ENCODE results near the gene IGF2BP2.
"Not testable (repeated sequence)": the region's sequence is repeated elsewhere in the genome, so short reads cannot be mapped to it uniquely, and the experiment has no call there.

The IGF2BP2 gene

DNA sequence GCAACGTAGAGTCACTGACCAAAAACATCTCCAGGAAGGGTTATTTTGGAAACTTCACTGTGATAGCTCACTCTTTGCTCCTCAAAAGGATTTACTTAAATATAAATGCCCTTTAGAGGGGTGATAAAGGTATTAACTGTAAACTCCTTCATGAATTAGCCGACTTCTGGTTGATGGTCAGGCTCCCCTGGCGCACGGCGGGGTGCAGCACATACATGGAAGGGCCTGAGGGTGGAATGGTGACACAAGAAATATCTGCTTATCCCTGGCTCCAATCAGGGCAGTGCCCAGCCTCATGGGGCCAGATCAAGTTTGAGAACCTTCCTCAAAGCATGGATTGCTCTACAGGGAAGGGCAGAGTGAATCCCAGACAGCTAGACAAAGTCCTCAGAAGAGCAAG, 116.5 kb downstream of the IGF2BP2 start:
- DNase-seq: no peak

DNA sequence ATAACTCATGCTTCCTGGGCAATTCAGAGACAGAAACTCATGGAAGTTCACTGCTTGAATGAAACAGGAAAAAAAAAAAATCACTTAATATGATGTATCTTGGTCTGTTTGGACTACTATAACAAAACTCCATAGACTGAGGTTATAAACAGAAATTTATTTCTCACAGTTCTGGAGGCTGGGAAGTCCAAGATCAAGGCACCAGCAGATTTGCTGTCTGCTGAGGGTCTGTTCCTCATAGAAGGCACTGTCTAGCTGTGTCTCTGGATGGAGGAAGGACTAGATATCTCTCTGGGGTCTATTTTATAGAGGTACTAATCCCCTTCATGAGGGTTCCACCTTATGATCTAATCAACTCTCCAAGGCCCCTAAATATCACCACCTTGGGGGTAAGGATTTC, 119.3 kb downstream of the IGF2BP2 start:
- no peak for DNase-seq

DNA sequence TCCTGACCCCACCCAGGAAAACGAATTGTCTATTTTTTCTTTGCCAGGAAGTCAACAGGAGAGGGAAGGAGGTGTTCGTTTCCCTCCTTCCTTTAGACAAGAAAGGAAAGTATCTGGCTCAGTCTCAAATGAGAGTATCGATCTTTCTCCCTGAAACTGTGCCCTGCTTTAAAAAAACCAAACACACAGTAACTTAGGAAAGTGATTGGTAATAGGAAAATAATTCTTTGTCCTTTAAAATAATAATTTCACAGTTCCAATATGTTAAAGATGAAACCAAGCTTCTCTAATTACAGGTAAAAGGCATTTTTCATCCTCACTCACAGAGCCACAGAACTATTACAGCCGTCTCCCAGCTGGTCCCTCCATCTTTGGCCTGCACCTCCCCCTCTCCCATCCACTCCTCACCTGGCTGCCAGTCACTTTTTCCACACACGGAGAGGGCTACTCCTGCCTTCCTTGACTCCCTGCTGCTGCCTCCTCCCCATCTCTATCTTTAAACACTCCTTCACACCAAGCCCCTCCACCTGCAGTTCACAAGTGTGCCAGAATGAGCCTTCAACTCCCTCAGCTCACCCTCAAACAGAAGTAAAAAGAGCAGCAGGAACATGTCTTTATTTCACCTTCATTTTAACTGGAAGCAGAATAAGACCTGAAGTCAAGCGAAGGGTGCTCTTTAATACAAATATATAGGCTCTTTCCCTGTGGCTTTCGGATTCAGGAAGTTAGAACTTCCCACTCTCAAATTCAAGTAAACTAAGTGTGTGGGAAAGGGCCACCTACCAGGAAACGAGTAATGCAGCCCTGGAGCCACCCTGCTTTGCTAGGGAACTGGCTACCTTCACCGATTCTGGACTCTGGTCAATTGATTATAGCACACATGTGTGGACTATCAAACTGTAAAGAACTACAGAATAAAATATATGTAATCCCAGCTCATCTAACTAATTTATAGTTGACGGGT, 122.3 kb downstream of the IGF2BP2 start:
- DNase-seq: no peak

DNA sequence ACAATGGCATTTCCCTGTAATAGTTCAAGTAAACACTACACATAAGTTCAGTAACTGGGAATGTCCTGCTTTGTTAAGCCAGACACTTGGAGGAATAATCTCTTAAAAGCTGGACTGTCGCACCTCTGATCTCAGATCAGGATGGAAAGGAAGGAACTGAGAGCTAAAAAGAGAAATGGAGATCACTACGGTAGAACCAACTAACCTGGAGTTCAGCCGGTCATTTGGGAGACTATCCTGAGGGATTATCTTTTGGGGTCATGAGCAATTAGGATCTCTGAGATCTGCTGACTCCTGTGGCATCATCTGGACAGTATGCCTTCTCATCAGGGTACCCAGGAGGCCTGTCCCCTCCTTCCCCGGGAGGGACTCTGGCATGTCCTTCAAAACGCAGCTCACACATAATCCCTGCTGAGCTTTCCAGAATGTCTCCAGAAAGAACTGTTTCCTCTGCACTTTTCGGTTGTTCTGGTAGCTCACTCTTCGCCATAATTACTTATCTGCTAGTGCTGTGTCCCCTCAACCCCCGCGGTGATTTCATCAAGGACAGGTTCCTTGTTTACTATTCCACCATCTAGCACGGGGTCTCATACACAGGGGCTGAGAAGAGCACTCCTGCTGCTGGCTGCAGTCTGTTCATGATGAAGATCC, 123.1 kb downstream of the IGF2BP2 start:
- no peak for DNase-seq

- no peak for DNase-seq
Measured at GRCh38 chr3:185699927-185700326, 124.9 kb downstream of the IGF2BP2 start.

DNA sequence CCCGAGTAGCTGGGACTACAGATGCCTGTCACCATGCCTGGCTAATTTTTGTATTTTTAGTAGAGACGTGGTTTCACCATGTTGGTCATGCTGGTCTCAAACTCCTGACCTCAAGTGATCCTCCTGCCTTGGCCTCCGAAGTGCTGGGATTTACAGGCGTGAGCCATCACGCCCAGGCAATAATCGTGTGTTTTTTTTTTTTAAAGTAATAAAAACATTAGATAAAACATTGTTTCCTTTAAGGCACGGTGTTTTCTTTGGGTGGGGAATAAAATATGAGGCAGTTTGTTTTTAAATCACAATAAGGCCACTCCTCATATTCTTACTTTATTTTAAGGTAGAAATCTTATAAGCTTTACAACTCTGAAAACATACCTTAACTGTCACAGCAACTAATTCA, 127.6 kb downstream of the IGF2BP2 start:
- not testable (repeated sequence) for DNase-seq

DNA sequence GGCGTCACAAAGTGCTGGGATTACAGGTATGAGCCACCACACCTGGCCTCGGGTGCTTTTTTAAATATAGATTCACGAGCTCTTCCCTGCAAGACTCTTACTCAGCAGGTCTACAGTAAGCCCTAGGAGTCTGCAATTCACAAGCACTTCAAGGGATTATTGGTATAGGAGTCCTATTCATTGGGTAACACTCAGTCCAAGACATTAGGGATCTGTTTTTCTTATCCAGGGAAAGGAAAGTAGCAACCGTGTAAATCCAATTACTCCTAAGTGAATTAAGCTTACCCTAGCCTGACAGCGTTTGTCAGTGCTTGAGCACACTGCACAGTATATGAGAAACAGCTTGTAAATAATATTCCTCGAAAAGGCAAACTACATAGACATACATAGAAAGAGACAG, 128.8 kb downstream of the IGF2BP2 start:
- no peak for DNase-seq

- no peak for DNase-seq
Measured at GRCh38 chr3:185693985-185694653, 130.7 kb downstream of the IGF2BP2 start.

DNA sequence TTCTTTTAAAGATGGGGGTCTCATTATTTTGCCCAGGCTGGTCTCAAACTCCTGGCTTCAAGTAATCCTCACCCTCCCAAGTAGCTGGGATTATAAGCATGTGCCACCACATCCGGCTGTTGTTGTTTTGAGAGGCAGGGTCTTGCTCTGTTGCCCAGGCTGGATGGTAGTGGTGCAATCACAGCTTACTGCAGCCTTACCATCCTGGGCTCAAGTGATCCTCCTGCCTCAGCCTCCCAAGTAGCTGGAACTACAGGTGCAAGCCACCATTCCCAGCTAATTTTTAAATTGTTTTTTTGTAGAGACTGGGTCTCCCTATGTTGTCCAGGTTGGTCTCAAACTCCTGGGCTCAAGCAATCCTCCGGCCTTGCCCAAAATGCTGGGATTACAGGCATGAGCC, 133.2 kb downstream of the IGF2BP2 start:
- DNase-seq: no peak

DNA sequence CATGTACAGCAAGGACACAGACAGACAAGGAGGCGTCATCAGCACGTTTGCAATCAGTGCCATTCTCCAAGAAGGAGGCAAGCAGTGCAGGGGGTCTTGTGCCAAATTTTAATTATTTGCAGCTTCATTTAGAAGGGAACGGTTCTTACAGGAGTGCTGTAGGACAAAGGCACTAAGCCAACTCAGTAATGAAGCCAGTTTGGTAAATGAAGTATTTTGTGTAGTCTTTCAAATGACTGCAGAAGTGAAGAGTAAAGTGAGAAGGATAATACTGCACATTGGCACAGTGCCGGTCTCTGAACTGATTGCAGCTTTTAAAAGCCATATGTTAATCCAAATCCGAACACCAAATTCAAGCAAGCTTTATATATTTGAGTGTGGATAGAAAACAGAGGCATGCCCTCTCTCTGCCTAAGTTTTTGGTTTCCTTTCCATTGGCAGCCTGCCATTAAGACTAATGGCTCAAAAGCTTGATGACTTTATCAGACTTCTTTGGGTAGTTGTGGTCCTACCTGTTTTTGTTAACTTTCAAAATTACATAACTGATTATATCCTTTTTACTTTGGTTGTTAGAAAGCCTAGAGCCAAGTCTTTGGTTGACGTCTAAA, 137.5 kb downstream of the IGF2BP2 start:
- no peak for DNase-seq

DNA sequence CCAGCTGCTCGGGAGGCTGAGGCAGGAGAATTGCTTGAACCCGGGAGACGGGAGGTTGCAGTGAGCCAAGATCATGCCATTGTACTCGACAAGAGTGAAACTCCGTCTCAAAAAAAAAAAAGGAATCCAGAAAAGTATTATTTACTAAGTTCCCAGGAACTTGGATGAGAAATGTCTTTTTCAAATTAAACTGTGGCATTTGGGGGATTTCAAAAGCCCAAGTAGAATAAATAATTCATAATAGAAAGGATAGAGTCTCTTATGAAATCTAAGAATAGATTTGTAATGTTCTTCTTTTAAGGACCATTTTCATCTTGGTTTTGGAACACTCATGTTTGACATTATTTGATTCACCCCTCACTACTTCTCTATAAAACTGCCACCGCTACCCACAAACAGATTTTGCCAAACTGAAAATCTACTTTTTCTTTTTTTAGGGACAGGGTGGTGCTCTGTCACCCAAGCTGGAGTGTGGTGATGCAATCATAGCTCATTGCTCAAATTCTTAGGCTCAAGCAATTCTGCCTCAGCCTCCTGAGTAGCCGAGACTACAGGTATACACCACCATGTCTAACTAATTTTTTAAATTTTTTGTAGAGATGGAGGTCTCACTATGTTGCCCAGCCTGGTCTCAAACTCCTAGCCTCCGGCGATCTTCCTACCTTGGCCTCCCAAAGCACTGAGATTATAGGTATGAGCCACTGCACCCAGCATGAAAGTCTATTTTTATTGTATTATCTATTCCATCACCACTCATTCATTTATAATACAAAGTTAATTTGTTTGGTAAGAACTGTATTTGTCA, 139.4 kb downstream of the IGF2BP2 start:
- no peak for DNase-seq

DNA sequence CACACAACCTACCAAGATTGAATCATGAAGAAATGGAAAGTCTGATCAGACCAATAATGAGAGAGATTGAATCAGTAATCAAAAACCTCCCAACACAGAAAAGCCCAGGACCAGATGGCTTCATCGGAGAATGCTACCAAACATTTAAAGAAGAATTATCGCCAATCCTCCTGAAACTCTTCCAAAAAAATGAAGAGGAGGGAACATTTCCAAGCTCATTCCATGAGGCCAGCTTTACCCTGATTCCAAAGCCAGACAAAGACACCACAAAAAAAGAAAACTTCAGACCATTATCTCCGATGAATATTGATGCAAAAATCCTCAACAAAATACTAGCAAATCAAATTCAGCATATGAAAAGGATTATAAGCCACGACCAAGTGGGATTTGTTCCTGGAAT, 144.6 kb downstream of the IGF2BP2 start:
- no peak for DNase-seq

GRCh38 chr3:185678027-185678426, 146.8 kb downstream of the IGF2BP2 start:
- DNase-seq: no peak

- DNase-seq: no peak
Measured at GRCh38 chr3:185677146-185677829, 147.6 kb downstream of the IGF2BP2 start.

- DNase-seq: no peak
Measured at GRCh38 chr3:185667574-185667973, 157.3 kb downstream of the IGF2BP2 start.

DNA sequence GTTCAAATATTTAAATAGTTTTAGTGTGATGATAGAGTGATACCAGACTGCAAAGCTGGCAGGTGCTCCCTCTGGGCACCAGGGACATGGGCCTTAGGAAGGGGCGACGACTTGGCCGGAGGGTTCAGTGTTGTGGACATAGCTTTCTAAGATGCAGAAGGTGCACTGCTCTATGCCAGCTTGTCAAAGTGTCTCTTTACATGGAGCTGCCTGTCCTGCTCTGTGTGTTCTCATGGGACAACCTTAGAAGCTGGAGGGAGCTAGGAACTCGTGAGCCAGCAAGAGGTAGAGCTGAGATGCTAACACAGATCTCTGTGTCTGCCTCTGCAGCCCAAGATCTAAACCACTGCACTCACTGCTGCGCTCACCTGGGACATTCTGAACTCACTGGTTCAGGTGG, 160.9 kb downstream of the IGF2BP2 start:
- DNase-seq: no peak

- DNase-seq: no peak
Measured at GRCh38 chr3:185661772-185662171, 163.1 kb downstream of the IGF2BP2 start.

DNA sequence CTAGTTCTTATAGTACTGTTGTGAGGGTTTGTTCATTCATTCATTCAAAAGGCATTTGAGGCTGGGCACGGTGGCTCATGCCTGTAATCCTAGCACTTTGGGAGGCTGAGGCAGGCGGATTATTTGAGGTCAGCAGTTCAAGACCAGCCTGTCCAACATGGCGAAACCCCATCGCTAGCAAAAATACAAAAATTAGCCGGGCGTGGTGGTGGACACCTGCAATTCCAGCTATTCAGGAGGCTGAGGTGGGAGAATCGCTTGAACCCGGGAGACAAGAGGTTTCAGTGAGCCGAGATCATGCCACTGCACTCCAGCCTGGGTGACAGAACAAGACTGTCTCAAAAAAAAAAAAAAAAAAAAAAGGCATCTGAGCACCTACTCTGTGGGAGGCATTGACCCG, 163.5 kb downstream of the IGF2BP2 start:
- DNase-seq: not testable (repeated sequence)

- peak; percentile 55 for DNase-seq
Measured at GRCh38 chr3:185659942-185660921, 164.6 kb downstream of the IGF2BP2 start.

- DNase-seq: no peak
Measured at GRCh38 chr3:185658943-185659342, 165.9 kb downstream of the IGF2BP2 start.
